ENCODE measurements around the gene ATXN10. TPM values are rescaled to one million over a fixed set of nuclear protein-coding genes. Genes with fewer than 3 reads are reported as not detected.

ATXN10 gene
- polyA plus RNA-seq, 3 donors, result 60.1 to 106 (median 92.4) TPM

GRCh38 chr22:45769569-45770210 lies 98.1 kb downstream of the ATXN10 start:
- no peak overlapping the region for H3K9ac ChIP-seq (ENCODE audit: insufficient read depth, low read length, poor library complexity, severe bottlenecking)
- H3K9me3 Mint-ChIP-seq, result peaks cover 0 to 7% (median 0%) of the 10 kb centered on the region in 7 donors
- H3K27me3 Mint-ChIP-seq (ENCODE audit: low read depth in 3 of 3), result no peaks in the 10 kb centered on the region
- H3K4me3 ChIP-seq (replicated peaks in 1 of 3; ENCODE audit: low read depth in 2 of 3, low read length in 3 of 3), result no peak overlapping the region
- 100% methylated on average over 1 of the region's 3 CpGs for WGBS (ENCODE audit: insufficient coverage)
- no peaks in the 10 kb centered on the region for H3K4me1 ChIP-seq (ENCODE audit: control insufficient read depth in 1 of 2, insufficient read depth in 2 of 2, low read length in 2 of 2)
- H3K79me2 ChIP-seq (ENCODE audit: insufficient read depth, low read length), result no peaks in the 10 kb centered on the region
- peaks cover 3% of the 10 kb centered on the region for H3K4me1 Mint-ChIP-seq
- H2AFZ ChIP-seq (ENCODE audit: insufficient read depth, low read depth, low read length, poor library complexity, severe bottlenecking), result no peak overlapping the region
- no peak overlapping the region for H3K4me2 ChIP-seq (replicated peaks; ENCODE audit: extremely low read depth, low read length, poor library complexity, severe bottlenecking)
- intact Hi-C loops (cut with micrococcal nuclease), result no loop called here
- TF ChIP-seq, protein P1, sequence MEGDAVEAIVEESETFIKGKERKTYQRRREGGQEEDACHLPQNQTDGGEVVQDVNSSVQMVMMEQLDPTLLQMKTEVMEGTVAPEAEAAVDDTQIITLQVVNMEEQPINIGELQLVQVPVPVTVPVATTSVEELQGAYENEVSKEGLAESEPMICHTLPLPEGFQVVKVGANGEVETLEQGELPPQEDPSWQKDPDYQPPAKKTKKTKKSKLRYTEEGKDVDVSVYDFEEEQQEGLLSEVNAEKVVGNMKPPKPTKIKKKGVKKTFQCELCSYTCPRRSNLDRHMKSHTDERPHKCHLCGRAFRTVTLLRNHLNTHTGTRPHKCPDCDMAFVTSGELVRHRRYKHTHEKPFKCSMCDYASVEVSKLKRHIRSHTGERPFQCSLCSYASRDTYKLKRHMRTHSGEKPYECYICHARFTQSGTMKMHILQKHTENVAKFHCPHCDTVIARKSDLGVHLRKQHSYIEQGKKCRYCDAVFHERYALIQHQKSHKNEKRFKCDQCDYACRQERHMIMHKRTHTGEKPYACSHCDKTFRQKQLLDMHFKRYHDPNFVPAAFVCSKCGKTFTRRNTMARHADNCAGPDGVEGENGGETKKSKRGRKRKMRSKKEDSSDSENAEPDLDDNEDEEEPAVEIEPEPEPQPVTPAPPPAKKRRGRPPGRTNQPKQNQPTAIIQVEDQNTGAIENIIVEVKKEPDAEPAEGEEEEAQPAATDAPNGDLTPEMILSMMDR (IDR thresholded peaks at IDR 0.05), result no peak
- no peak for DNase-seq
- H3K27ac ChIP-seq (ENCODE audit: low read depth in 1 of 2, low read length in 2 of 2), result no peak overlapping the region
- H3K27me3 ChIP-seq (ENCODE audit: control insufficient read depth in 2 of 2, insufficient read depth in 2 of 2, low read length in 2 of 2), result no peaks in the 10 kb centered on the region
- no peak overlapping the region for H3K27ac Mint-ChIP-seq
- peaks cover 0 to 24% of the 10 kb centered on the region in 2 donors for H3K36me3 ChIP-seq (replicated peaks in 1 of 2; ENCODE audit: control insufficient read depth in 1 of 2, insufficient read depth in 2 of 2, low read length in 2 of 2)
- no peaks in the 10 kb centered on the region for H3K9me3 ChIP-seq (replicated peaks in 1 of 2; ENCODE audit: control insufficient read depth in 1 of 2, insufficient read depth in 1 of 2, low read length in 2 of 2)
- H3K36me3 Mint-ChIP-seq, result peaks cover 27 to 42% of the 10 kb centered on the region in 2 donors
- peaks cover 13% of the 10 kb centered on the region for H4K20me1 ChIP-seq (ENCODE audit: insufficient read depth, low read length)
- H3K4me3 Mint-ChIP-seq, result no peak overlapping the region

DNA sequence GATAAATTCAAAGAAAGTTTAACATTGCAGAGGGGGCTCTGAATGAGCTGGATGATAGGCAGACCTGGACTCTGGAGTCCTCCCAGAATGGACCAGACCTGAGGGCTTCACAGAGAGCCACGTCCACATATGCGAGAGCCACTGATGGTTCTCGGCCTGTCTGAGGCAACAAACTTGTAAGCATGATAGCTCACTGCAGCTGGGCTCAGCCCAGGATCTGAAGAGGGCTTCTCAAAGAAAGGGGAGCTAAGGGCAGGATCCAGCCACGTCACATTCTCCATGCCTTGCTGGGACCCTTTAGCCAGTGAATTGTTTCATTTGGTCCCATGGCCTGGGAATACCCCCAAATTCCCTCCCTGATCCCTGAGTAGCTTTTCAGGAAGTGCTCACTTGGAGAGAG lies 98.9 kb downstream of the ATXN10 start:
- Mint-ChIP-seq H3K4me3 (no peak overlapping the region), H3K27ac (no peak overlapping the region), H3K27me3 (ENCODE audit: low read depth in 3 of 3) (no peaks in the 10 kb centered on the region), H3K4me1 (peaks cover 11% of the 10 kb centered on the region), H3K9me3 (peaks cover 0 to 7% (median 0%) of the 10 kb centered on the region in 7 donors), H3K36me3 (peaks cover 22 to 38% of the 10 kb centered on the region in 2 donors)
- WGBS (ENCODE audit: insufficient coverage), result 100% methylated on average over 3 of the region's 4 CpGs
- Histone ChIP-seq H2AFZ (ENCODE audit: insufficient read depth, low read depth, low read length, poor library complexity, severe bottlenecking) (no peak overlapping the region), H3K4me1 (ENCODE audit: control insufficient read depth in 1 of 2, insufficient read depth in 2 of 2, low read length in 2 of 2) (no peaks in the 10 kb centered on the region), H3K4me3 (replicated peaks in 1 of 3; ENCODE audit: low read depth in 2 of 3, low read length in 3 of 3) (no peak overlapping the region), H4K20me1 (ENCODE audit: insufficient read depth, low read length) (peaks cover 18% of the 10 kb centered on the region), H3K9me3 (replicated peaks in 1 of 2; ENCODE audit: control insufficient read depth in 1 of 2, insufficient read depth in 1 of 2, low read length in 2 of 2) (no peaks in the 10 kb centered on the region), H3K36me3 (replicated peaks in 1 of 2; ENCODE audit: control insufficient read depth in 1 of 2, insufficient read depth in 2 of 2, low read length in 2 of 2) (peaks cover 0 to 16% of the 10 kb centered on the region in 2 donors), H3K9ac (ENCODE audit: insufficient read depth, low read length, poor library complexity, severe bottlenecking) (no peak overlapping the region), H3K27me3 (ENCODE audit: control insufficient read depth in 2 of 2, insufficient read depth in 2 of 2, low read length in 2 of 2) (no peaks in the 10 kb centered on the region), H3K79me2 (ENCODE audit: insufficient read depth, low read length) (no peaks in the 10 kb centered on the region), H3K27ac (ENCODE audit: low read depth in 1 of 2, low read length in 2 of 2) (no peak overlapping the region), H3K4me2 (replicated peaks; ENCODE audit: extremely low read depth, low read length, poor library complexity, severe bottlenecking) (no peak overlapping the region)
- intact Hi-C loops (cut with micrococcal nuclease), result no loop called here
- DNase-seq, result no peak
- TF ChIP-seq, protein P1 (IDR thresholded peaks at IDR 0.05), result no peak

Measured in CD14-positive monocyte (primary cell).